GM19023 (cell line): ENCODE measurements around the gene ANKS1B.

ENCODE experiments used
- ATAC-seq: cut with Tn5 transposase; IDR thresholded peaks from one replicate; pipeline ENCODE4 v1.9.1; 2021; ENCODE audit warnings: mild to moderate bottlenecking, moderate library complexity; ENCODE audit not compliant: unreplicated experiment

Gene ANKS1B

GRCh38 chr12:99146185-99146584, 838.6 kb downstream of the ANKS1B start:
- no peak for ATAC-seq

DNA sequence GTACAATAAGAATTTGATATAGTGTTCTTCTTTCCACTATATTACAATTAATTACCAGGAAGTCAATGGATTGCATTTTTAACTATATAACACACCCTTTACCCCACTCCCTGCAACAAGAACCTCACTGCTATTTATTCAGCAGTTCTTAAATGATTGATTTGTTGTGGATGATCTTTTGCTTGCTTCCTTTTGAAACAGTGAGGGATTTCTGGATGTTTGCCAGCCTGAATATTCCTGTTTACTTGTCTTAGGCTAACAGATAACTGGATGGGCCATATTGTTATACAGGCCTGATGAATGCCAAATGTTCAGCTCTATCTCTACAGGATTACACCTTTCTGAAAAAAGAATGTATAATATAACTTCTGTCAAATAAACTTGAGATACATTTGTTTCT, 842.1 kb downstream of the ANKS1B start:
- no peak for ATAC-seq

DNA sequence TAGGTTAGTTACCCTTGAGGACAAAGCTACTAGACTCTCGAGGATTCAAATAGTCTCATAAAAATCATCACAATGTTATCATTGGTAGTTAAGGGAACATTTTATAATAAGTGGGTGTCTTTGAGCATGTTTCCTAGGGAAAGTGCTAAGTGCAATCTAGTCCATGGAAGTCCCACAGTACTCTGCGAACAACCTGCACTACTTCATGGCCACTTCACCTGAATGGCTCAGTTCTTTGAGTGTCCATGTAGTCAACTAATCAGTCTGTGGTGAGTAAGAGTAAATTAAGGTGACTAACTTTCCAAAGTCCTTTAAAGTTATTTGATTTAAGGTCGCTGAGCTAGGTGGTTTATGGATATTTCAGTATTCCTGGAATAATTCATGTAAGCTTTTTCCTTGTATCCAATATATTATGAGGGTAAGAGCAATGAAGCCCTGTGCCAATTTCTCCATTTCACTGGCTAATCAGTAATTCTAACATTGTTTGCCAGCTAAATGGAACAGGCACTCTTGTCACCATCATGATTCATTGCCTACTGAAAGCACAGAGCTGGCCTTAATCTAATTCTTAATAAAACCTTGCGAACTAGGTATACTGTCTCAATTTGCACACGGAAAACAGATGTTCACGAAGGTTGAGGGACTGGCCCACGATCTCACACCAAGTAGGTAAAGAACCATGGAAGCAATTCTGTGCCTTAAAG, 844.6 kb downstream of the ANKS1B start:
- ATAC-seq: no peak

GRCh38 chr12:99138393-99138792, 846.3 kb downstream of the ANKS1B start:
- ATAC-seq: no peak

DNA sequence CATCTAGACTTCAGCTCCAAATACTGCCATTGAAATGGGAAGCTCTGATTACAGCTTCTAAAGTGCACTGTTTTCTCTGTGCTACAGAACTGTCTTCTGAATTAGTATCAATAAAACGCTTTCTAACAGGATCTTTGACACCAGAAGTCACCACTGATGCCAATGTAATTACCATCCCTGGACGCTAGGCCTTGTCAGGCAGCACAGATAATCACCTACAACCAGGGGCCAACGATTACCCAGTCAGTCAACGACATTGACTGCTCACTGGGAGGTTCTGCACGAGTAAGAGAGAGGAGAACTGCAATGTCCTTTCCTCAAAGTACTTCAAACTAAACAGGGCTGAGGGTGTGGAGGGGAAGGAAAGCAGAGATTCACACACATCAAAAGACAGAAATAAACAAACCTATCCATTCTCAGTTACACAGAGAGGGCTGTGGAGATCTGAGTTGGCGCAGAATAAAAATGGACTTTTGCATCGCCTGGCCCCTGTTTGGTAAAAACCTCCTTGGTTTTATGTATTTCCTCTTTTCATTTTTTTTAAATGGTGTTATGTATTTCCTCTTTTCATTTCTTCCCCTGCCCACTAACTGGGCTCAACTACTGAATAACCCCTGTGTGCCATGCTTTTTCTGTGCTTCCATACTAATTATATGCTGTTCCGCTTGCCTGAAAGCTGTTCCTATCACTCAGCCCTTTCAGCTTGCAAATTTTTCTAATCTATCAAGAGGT, 847.4 kb downstream of the ANKS1B start:
- ATAC-seq: no peak

DNA sequence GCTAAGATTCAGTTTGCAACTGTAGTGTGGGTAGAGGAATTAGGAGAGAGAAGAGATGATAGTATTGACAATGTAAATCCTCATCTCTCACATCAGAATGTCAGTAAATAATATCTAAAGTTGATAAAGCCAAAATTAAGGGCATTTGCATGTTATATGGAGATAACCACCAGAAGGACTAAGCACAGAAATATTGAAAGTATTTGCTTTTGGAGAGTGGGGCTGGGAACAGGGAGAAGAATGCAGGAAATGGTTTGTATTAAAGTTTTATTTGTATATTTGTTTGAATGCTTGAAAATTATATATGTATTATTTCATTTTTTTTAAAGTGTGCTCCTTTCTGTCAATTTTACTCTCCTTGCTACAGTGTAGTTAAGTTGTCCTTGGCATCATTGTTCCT, 848.2 kb downstream of the ANKS1B start:
- no peak for ATAC-seq

- no peak for ATAC-seq
Measured at GRCh38 chr12:99135376-99135775, 849.4 kb downstream of the ANKS1B start.

GRCh38 chr12:99133401-99133800, 851.3 kb downstream of the ANKS1B start:
- ATAC-seq: no peak

DNA sequence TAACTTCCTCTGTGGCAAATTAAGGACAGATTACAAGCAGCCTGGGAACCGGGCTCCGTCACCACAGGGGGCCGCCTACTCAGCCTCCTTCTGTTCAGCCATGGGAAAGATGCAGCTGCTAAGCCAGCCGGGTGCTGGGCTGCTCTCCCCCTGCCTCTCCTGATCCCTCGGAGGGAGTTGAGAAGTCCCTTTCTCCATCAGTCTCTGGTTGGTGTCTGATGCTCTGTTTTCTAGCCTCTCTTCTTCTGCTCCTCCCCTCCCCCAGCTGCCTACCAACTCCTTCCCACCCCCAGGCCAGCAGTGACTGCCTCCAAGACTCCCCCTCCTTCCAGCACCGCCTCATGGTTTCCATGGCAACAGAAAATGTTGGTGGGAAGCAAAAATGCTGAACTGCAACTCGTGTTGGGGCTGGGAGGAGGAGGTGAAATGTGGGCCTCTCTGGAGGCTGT, 853.0 kb downstream of the ANKS1B start:
- peak; percentile 39 for ATAC-seq

GRCh38 chr12:99130808-99131553, 853.8 kb downstream of the ANKS1B start:
- peak; percentile 87 for ATAC-seq

DNA sequence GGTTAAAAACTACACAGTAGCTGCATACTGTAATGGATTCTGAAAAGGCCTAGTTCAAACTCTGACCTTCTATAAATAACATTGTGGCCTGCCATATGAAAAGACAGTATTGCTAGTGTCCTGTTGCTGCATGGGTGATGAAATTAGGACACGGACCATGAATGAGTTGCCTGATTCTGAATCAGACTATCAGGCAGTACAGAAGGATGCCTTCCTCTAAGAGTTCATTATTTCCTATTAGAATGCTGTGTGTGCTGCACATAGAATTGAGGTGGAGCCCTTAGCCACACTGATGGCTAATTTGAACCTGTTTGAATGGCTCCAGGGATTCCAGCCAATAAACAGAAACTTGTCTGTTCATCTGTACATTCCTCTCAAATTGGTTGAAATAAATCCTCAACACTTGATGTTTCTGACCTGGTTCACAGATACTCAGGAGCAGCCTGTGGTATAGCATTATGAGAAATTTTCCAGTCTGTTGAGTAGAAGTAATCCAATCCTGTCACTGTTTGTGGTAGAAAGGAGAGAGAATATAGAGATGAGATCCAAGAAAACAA, 856.4 kb downstream of the ANKS1B start:
- no peak for ATAC-seq

GRCh38 chr12:99122959-99123358, 861.8 kb downstream of the ANKS1B start:
- ATAC-seq: no peak

- no peak for ATAC-seq
Measured at GRCh38 chr12:99122496-99122895, 862.2 kb downstream of the ANKS1B start.

DNA sequence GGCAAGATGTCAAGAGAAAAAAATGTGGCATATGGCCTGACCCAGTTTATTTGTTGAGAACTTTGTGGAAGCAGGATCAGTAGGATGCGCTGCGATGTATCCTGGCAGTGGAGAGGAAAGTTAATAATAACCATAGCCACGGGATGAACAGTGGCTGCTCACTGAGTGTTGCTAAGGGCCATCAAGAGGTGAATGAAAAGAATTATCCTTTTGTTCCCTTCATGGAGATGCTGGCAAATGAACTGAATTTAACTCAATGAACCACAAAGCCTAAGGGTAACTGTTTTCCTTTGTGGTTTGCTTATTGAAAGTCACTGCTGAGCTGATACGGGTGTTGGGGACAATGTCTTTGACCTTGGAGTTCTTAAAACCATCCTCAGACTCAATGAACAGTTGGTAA, 863.2 kb downstream of the ANKS1B start:
- no peak for ATAC-seq

DNA sequence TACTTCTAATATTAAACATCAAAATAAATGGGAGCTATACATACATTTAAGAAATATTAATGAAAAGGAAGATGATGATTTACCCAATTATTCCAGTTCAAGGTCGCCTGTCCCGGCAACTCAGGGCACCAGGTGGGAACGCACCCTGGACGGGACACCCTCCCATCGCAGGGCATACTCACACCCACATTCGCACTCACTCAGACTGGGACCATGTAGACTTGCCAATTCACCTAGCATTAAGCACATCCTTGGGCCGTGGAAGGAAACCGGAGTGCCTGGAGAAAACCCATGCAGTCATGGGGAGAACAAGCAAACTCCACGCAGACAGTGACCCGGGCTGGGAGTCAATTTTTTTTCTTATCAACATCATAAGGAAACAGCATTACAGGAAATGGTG, 864.8 kb downstream of the ANKS1B start:
- ATAC-seq: no peak

DNA sequence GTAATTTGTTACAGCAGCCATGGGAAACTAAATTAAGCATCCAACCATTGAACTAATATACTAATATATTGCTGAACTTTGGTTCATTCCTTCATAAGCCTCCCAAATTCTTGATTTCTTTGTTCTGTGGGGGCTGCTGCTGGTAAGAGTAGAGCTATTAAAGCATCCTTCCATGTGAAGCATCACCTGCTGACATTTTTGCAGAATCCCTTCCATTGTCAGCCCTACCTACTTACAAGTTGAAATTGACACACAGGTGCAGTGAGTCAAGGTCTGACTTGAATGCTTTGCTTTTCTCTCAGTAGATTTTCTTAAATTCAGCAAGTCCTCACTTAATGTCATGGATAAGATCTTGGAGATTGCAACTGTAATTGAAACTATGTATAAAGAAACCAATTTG, 865.3 kb downstream of the ANKS1B start:
- no peak for ATAC-seq

GRCh38 chr12:99111600-99111999, 873.1 kb downstream of the ANKS1B start:
- ATAC-seq: no peak

- ATAC-seq: no peak
Measured at GRCh38 chr12:99110868-99111267, 873.9 kb downstream of the ANKS1B start.

DNA sequence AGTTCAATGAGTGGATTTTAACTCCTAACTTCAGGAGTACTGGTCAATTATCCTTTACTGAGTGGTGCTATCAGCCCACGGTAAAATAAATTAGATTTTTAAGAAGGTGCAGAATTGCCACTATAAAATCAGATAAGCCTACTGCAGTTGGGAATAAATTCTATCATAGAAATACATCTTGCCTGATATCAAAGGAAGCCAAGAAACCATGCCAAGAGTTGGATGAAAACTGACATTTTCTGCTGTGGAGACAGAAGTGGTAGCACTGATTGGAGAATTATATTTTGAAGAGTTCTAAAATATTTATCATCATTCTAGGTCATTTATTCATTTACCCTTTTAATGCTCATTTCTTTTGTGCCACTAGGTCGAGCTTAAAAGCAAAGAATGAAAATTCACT, 874.5 kb downstream of the ANKS1B start:
- no peak for ATAC-seq

DNA sequence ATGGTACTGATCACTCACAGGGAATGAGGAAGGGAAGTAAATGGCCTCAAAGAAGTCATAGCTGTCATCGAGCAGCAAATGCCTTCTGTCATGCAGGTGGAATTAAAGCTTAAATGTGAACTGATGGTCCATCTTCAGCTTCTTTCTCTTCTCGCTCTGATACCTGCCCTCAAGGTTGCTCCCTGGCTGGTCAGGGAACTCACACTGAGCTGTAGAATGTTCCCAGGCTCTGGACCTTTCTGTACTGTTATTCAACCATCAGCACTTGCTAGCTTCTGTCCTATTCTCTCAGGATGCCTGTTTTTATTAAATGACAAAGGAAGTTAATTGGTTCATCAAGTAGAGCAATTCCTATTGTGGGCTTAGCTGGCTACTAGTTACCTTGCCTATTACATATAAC, 875.8 kb downstream of the ANKS1B start:
- no peak for ATAC-seq

DNA sequence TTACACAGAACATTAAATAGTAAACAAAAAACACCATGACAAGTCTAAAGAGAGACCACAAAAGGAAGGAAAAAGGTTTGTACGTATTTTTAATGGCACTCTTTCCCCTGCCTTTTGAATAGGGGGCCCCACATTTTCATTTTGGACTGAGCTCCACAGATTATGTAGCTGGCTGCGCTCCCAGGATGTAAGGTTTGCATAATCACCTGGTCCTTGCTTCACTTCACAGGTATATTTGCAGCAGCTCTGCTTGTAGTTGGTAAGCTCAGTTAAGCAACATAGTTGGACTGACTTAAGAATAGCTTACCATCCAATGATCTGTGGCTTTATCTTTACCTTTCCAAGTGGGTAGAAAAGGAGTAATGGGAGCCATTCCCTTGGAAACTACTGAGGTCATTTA, 885.0 kb downstream of the ANKS1B start:
- ATAC-seq: no peak

DNA sequence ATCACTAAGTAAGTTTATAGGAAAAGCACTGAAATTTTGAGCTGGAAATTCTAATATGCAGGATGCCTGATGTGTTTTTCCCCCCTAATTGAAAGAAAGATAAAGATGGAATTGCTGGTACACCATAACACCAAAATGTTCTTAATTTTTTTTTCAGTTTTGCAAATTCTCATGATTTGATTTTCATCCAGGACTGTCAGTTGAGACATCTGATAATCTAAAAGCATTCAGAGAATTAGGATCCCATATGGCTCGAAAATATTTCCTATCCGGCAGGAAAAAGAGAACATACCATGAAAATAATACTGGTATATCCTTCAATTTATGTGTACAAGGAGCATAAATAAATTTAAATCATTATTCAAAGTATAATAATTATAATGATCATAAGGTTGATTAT, 887.6 kb downstream of the ANKS1B start:
- ATAC-seq: no peak
